Measurements from ENCODE around the gene CCL4.

GRCh38 chr17:36120221-36120620, 16.6 kb downstream of the CCL4 start:
- TF ChIP-seq CTCF (IDR thresholded peaks at IDR 0.05) (no peak), EZH2 (IDR thresholded peaks at IDR 0.05) (no peak)

Data from neural progenitor cell (in vitro differentiated cells).